Head of caudate nucleus (tissue), 42 donors: ENCODE results near the gene LAD1.
A peak's percentile ranks its signal among the peaks of the same experiment; 100 is the strongest.

Experiments
- DNase-seq, 42 donors: peaks; one replicate each; pipeline versions ENCODE4 v3.0.0 to v3.0.0-alpha.2; 2020 to 2021; ENCODE audit warnings: mixed read lengths in 7 of 42
- intact Hi-C: fragments of 100-400 bp; cut with DNase I; formaldehyde crosslinking; loops from one replicate; pipeline ENCODE4 v1.15.0; 2022

LAD1 gene

DNA sequence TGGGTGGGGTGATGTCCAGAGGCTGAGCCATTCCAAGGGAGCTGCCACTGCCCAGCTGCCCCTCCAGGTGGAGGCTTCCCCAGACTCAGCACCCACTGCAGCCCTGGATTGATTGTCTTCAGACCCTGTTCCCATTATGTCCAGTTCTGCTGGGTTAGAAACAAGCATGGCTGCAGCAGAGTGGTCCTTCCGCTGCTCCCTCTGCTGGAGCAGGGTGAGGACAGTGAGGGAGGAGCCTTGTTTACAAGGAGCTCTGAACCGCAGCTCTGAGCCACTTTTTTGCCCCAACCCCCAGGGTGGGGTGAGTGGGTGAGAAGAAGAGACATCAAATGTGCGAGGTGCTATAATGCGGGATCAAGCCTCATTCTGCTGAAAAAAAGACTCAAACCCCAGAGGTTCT lies 24.0 kb downstream of the LAD1 start:
- DNase-seq = no peak
- intact Hi-C loops = no loop called here

DNA sequence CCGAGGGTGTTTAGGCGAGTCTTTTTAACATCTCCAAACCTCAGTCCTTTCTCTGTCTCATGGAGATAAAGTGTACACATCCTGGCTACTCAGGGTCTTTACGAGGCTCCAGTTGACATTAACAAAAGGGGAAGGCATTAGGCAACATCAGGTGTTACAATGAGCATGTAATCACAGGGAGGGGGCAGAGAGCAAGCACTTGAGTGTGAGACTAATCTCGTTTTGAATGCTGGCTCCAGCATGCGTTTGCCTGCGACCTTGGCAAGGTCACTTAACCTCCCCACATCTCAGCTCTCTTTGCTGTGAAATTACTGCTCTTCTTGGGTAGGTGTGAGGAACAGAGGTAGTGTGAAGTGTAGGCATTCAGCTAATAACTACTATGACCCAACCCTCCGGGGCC lies 24.8 kb downstream of the LAD1 start:
- intact Hi-C loops = no loop called here
- no peak for DNase-seq

DNA sequence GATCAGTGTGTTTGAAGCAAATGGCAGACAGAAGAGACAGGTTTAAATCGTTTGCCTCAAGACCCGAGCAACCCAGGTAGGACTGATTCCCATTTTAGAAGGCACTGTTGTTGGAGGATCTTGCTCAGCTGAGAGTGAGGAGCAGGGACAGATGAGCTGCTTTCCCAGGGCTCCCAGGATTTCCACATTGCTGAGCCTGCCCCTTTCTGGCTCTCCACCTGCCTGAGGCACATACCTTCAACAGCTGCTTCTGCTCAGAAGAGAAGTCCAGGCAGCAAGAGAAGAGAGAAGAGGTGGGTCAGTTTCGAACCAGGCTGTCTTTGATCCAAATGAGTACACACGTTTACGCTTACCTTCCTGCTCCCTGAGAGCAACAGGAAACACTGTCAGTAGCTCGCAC lies 27.3 kb downstream of the LAD1 start:
- intact Hi-C loops = no loop called here
- no peak for DNase-seq

DNA sequence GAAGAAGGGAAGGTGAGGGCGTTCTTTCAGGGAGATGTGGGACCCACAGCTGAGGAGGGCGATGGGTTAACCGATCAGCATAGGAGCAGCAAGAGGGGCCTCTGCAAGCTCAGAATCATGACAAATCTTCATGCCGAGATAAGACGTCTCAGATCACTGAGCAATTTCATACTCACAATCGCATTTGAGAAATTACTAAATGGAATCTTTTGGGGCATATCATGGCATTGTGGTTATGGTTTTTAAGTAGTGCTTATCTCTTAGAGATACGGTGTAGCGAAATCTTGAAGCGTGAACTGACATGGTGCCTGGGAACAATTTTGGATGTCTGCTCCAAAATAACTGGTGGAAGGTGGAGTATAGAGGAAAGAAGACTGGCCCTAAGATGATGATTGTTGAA lies 27.8 kb downstream of the LAD1 start:
- intact Hi-C loops = no loop called here
- DNase-seq = no peak

DNA sequence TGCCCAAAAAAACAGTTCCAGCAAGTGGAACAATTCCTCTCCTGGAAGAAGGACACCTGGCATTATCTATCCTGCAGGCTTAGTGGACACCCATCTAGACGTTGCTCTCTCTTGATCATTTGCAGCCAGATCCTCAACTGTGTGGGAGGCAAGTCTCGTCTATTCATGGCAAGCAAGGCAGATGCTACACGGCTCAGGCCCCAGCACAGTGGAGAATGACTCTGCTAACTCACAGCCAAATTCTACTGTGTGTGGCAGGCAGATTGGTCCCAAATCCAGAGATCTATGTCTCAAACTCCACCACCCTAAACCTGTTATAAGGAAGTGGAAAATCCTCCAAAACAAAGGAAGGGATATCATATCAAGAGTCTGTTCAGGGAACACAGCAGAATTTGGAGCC lies 28.6 kb downstream of the LAD1 start:
- intact Hi-C loops = no loop called here
- no peak for DNase-seq

DNA sequence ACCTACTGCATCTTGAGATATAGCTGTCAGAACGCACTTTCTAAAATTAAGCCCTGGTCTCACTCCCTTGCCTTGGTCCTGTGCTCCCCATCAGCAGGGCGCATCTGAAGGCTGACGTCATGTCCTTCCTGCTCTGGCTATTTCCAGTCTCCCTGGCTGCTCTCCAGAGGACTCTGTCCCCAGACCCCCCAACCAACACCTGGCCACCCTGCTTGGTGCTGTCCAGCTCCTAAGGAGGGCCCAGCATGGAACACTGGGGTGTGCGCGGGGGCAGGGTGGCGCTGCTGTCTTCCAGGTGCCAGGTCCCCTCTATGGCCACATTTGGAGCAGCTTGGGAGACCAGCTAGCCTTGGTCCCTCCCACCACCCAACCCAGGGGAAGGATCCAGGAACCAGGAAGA lies 29.9 kb downstream of the LAD1 start:
- no peak for DNase-seq
- intact Hi-C loops = no loop called here

DNA sequence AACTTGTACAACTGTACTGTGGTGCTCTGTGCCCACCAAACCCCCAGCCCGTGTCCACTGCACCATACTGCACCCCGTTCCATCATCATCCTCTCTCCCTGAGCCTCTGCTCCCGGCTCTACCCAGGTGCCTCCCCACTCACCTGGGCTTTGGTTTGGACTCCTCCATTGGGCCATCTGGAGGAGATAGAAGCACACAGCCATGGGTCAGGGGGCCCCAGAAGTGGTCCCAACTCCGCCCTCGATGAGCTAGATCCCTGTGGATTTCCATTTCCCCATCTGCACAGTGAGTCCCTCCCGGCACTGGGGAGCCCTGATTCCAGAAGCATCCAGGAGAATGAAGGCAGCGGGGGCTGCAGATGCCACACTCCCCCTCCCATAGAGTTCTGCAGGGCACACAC lies 32.4 kb downstream of the LAD1 start:
- intact Hi-C loops = no loop called here
- no peak for DNase-seq

DNA sequence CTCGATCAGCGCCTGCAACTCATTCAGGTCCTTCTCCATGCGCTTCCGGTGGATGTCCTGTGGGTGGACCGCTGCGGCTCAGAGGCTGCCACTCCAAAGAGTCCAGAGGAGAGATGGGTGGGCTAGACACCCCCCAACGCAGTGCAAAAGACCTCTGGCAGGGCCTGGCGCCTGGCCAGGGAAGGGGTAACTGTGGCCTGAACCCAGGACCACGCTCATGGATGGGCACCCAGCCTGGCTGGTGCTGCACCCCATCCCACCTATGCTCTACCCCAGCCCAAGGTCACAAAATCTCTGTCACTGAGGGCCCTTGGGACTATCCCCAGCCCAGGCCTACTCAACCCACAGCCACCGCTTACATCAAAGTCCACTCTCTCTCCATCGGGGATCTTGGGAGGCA lies 33.9 kb downstream of the LAD1 start:
- no peak for DNase-seq
- intact Hi-C loops = no loop called here

DNA sequence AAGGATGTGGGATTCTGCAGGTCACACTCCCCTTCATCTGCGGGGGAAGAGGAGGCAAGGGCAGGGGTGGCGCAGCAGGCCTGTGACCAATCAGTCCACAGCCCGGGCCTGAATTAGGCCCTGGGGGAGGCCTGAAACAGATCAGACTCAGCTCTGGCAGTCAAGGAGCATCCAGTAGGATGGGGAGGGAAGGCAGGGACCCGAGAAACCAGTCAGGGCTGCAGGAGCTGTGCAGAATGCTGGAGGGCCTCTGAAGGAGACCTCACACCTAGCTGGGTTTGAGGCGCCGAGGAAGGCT lies 34.4 kb downstream of the LAD1 start:
- DNase-seq = no peak
- intact Hi-C loops = no loop called here

DNA sequence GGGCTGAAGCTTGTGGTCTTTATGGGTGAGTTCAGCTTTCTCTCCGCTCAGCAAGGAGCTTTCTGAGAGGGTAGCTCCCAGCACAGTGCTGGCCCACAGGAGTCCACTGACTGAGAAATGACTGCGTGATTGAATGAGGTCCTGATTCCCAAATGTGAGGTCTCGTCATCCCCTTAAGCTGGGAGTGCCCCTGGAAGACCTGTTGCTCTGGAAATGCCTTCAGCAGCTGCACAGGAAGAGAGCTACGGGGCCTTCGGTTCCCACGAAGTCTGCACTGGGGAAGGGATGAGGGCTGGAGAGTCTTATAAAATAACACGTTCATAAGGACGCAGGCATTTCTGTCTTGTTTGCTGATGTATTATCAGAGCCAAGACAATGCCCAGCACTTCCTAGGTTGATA lies 35.7 kb downstream of the LAD1 start:
- DNase-seq = no peak

DNA sequence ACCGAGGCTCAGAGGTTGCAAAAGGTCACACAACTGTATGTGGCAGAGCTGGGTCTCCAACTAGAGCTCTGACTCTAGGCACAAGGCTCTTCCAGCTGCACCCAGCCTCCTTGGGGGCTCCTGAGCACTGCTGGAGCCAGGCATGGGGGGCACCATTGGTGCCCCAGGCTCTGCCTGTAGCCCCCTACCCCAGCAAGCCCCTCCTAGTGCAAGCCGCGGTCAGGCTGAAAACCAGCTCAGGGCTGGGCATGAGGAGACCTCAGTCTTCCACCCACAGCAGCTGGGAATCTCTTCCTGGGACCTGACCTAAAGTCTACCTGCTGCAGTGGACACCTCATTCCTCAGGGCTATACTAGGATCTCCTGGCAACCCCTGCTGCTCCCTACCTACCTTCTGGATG lies 36.2 kb downstream of the LAD1 start:
- DNase-seq = no peak
- intact Hi-C loops = loop anchor here (2.0 kb wide), 1 partner anchor 108 kb away; no protein-coding TSS in a partner anchor

More for the DNA sequence above, 35.7 kb downstream of the LAD1 start:
- intact Hi-C loops = loop anchor here (2.0 kb wide), 1 partner anchor 109 kb away; no protein-coding TSS in a partner anchor

DNA sequence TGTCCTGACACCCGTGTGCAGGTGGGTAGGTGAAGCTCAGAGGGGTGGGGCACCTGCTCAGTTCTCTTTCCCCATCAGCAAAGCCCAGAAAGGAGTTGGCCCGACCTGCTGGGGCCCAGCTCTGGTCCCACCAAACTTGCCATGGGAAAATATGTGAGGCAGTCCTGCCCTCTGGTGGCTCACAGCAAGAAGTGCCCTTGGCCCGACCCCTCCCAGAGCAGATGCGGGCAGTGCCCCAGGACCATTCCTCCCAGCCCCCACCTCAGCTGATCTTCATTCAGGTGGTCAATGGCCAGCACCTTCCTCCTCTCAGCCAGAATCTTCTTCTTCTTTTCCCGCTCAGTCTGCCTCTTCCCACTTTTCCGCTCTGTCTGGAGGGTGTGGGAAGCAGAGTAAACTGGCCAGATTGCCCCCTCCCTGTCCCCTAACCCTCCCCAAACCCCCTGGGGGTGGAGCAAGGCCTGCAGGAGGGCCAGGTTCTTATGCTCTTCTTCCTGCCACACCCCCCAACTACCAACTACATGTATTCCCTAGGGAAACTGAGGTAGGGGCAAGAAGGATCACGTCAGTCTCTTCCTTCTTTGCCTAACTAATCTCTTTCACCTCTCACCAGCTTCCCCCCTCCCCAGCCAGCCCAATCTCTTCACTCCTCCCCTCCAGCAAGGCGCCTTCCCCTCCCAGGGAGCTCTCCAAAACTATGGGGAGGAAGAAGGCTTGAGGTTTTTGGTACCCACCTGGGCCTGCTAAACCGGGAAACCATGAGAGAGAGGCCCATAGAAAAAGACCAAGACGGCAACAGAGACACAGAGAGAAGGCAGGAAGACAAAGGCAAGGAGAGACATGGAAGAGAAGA lies 37.2 kb downstream of the LAD1 start:
- intact Hi-C loops = loop anchor here (2.0 kb wide), 1 partner anchor 107 kb away; no protein-coding TSS in a partner anchor
- DNase-seq = peak; percentile 16 to 83 (median 52)

DNA sequence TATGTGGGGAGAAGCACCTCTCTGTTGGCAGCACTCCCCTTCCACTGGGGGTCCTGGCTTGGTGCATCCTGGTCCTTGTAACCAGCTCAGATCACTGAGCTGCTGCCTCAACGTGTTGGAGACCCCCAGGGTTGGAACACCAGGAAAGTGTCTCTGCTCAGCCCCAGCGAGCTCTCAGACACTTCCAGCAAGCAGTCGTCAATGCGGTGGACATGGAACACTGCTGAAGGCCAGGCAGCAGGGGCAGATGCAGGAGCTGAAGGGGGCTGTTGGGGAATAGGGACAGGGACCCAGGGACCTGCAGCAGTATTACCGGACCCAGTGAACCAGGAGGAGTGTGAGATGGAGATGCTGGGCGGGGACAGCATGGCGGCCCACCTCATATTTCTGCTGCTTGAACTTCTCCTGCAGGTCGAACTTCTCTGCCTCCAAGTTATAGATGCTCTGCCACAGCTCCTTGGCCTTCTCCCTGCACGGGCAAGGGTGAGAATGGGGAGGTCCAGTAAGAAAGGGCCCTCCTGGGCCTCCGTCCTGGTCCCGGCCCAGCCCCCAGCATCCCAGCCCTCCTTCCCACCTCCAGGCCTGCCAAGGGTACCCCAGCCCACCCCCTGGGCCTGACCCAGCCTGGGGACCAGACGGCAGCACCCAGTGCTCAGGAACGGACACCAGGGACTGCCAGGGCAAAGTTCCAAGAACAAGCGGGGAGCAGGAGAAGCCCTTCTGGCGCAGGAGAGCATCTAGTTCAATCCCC lies 38.0 kb downstream of the LAD1 start:
- DNase-seq = no peak

DNA sequence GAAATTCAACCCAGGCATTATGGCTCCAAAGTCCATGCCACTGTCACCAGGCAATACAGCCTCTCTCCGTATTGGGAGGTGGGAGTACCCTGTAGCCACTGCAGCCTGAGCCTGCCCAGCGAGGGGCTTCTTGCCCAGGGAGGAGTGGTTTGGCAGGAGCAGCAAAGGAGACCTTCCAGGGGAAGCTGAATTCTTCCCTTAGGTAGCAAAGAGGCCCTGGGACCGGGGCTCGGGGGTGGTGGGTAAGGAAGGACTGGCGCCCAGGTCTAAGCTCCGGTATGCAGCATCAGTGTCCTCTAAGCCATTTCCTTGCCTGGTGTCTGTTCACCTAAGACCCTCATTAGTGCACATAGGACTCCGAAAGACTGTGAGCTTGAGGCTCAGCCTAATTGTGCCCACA lies 38.6 kb downstream of the LAD1 start:
- DNase-seq = no peak
- intact Hi-C loops = no loop called here

More for the DNA sequence above, 38.0 kb downstream of the LAD1 start:
- intact Hi-C loops = no loop called here

DNA sequence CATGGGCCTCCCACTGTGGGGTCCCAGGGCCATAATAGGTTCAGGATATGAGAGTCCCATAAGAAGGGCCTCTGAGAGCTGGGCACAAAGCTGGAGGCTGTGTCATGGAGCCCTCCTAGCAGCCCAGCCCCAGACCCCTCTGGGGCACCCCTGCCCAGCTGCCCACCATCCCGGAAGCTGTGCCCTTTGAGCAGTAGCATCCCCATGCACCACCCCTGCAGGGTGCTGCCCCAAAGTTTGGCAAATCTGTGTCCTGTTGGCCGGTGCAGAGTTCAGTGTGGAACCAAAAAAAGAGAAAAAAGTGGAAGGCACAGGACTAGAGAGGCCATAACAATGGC lies 39.3 kb downstream of the LAD1 start:
- no peak for DNase-seq
- intact Hi-C loops = no loop called here

DNA sequence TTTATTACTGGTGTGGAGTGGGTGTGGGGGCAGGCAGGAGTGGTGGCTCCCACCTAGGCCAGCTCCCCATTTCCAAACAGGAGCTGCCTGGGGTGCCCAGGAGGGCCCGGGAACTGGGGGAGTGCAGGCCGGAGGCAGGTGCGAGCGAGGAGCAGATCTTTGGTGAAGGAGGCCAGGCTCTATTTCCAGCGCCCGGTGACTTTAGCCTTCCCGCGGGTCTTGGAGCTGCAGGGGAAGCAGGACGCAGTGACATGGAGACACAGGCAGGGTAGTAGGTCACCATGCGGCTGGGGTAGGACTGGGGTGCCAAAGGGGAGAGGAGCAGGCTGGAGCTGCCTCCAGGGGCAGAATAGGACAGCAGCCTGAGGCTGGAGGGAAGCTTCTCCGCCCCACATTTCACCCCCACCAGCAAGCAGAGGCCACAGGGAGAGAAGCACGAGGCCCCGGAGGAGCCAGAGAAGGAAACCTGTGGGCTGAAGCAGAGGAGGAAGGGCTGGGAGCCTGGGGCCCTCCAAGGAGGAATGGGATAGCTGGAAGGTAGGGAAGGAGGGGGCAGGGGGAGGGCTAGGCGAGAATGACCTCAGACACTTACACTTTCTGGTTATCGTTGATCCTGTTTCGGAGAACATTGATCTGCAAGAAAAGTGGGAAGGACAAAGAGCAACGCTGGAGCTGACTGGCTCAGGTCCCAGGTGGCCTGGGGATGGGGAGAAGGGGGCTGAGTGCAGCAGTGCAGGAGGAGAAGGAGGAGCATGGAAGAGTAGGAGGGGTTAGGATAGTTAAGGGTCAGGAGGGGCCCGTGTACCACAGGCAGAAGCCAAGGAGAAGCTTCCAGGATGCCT lies 39.9 kb downstream of the LAD1 start:
- intact Hi-C loops = no loop called here
- no peak for DNase-seq

DNA sequence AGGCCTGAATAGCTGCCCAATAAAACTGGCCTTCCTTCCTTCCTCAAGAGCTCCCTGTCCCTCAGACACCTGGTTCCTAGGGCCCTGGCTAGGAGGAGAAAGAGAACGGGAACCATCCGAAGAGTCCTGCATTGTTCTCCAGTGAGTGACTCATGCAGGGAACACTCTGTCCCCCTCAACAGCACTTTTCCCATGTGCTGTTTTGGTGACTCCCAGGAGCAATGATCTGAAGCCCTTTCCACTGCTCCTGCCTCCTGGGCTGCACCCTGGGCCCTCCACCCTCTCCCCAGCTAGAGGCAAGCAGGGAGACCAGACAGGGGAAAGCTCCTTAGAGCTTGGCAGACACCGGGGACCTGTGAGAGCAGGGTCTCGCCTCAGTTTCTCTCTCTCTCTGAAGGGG lies 40.5 kb downstream of the LAD1 start:
- no peak for DNase-seq
- intact Hi-C loops = no loop called here

DNA sequence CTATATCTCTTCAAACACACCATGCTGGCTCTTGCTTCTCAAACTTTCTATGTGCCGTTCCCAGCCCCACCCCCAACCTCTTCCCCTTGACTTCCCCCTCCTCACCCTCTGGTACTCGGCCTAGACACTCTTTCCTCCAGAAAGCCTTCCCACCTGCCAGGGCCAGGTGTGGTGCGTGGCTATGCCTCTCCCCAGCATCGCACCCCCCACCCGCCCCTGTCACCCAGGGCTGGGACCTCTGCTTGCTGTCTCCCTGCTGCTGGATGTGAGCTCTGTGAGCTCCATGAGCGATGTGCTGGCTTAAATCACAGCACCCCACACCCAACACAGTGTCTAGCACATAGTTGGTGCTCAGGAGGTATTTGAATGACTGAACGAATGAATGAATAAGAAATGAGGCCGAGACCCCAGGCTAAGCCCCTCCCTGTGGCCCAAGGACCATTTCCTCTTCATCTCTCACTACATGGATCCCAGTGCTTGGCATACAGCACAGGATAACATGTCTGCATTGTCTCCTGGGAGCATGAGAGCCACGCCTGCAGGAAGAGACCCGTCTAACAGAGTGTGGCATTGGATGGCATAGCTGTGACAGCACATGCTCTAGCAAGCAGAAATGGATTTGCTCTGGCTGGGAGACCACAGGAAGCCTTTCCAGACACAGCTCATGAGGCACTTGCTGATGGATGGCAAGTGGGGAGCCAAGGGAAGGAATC lies 41.3 kb downstream of the LAD1 start:
- no peak for DNase-seq
- intact Hi-C loops = no loop called here

DNA sequence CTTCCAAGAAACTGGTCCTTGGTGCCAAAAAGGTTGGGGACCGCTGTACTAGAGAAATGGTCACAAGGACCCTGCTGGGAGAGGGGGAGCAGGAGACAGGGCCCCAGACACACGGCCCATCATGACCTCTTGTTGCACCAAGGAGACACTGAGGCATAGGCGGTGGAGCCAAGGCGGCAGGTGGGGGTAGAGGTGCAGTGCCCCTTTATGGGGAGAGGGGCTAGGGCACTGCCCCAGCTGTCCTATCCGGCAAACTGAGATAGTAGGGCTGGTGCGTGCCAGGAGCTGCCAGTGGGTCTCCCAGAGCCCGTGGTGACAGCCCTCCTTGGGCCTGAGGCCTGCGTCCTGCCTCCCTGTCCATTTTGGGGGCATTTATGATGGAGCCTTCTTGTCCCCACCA lies 41.9 kb downstream of the LAD1 start:
- intact Hi-C loops = no loop called here
- no peak for DNase-seq
